ENCODE results near the gene NINJ1.

NINJ1 gene

GRCh38 chr9:93077811-93078210, 56.2 kb downstream of the NINJ1 start:
- in situ Hi-C loops (cut with HindIII; ENCODE audit: low pct_unique_long_range_greater_than_20kb, low sequenced_read_pairs): no loop called here
- no peak for TF ChIP-seq JUND (IDR thresholded peaks at IDR 0.05; ENCODE audit: low read depth)
- no peak for DNase-seq (ENCODE audit: low read depth in 1 of 2, low spot score in 1 of 2)

- no peak for DNase-seq (ENCODE audit: low read depth in 1 of 2, low spot score in 1 of 2)
- TF ChIP-seq JUND (IDR thresholded peaks at IDR 0.05; ENCODE audit: low read depth): no peak
- in situ Hi-C loops (cut with HindIII; ENCODE audit: low pct_unique_long_range_greater_than_20kb, low sequenced_read_pairs): no loop called here
Measured at GRCh38 chr9:93077367-93077766, 56.7 kb downstream of the NINJ1 start.

GRCh38 chr9:93076792-93077128, 57.3 kb downstream of the NINJ1 start:
- in situ Hi-C loops (cut with HindIII; ENCODE audit: low pct_unique_long_range_greater_than_20kb, low sequenced_read_pairs): no loop called here
- no peak for DNase-seq (ENCODE audit: low read depth in 1 of 2, low spot score in 1 of 2)
- TF ChIP-seq JUND (IDR thresholded peaks at IDR 0.05; ENCODE audit: low read depth): no peak

GRCh38 chr9:93076101-93076791, 57.8 kb downstream of the NINJ1 start:
- DNase-seq (ENCODE audit: low read depth in 1 of 2, low spot score in 1 of 2): no peak
- in situ Hi-C loops (cut with HindIII; ENCODE audit: low pct_unique_long_range_greater_than_20kb, low sequenced_read_pairs): no loop called here
- TF ChIP-seq JUND (IDR thresholded peaks at IDR 0.05; ENCODE audit: low read depth): no peak

GRCh38 chr9:93072383-93072795, 61.7 kb downstream of the NINJ1 start:
- in situ Hi-C loops (cut with HindIII; ENCODE audit: low pct_unique_long_range_greater_than_20kb, low sequenced_read_pairs): no loop called here
- DNase-seq (ENCODE audit: low read depth in 1 of 2, low spot score in 1 of 2): peak in 1 of 2 experiments; percentile 67
- no peak for TF ChIP-seq JUND (IDR thresholded peaks at IDR 0.05; ENCODE audit: low read depth)

Data from T47D (cell line).